ENCODE measurements around the gene ATF6.

The ATF6 gene

DNA sequence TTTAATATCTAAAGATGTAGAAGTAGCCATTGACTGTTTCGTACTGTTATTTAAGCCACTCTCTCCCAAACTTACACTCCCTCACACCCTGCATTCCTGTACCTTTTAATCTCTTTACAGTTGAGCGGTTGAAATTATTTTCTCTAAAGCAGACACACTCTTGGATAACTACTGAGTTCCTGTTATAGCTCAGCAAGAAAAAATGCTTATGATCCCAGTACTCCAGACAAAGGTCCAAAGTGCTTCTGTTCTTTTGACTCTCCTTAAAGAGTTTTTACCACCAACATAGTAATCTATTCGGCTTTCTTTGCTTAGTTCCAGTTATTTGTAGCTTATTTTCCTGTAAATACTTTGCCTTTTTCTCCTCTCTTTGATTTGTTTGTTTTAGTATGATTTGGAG, 100.1 kb downstream of the ATF6 start:
- DNase-seq (ENCODE audit: low read depth in 1 of 2, low spot score in 1 of 2), result no peak
- in situ Hi-C loops (cut with HindIII; ENCODE audit: low pct_unique_long_range_greater_than_20kb, low sequenced_read_pairs), result no loop called here
- TF ChIP-seq JUND (IDR thresholded peaks at IDR 0.05; ENCODE audit: low read depth), result no peak

- in situ Hi-C loops (cut with HindIII; ENCODE audit: low pct_unique_long_range_greater_than_20kb, low sequenced_read_pairs), result no loop called here
- no peak for DNase-seq (ENCODE audit: low read depth in 1 of 2, low spot score in 1 of 2)
- TF ChIP-seq JUND (IDR thresholded peaks at IDR 0.05; ENCODE audit: low read depth), result no peak
Observed at GRCh38 chr1:161868832-161869231, 102.7 kb downstream of the ATF6 start.

DNA sequence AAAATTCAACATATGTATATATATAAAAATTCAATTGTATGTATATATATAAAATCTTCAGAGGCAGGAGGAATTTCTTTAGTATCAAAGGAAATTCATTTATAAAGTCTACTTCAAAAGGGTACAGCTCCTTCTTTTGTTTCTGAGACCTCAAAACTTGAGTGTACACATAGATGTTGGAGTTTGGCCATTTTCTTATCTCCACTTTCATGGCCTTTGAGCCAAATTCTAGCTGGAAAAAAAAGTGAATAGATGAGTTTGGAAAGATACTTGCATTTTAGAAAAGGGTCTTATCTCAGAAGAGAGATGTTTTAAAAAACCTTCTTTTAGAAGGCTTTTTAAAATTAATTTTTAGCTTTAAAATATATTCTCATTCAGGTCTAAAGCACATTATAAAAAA, 103.2 kb downstream of the ATF6 start:
- in situ Hi-C loops (cut with HindIII; ENCODE audit: low pct_unique_long_range_greater_than_20kb, low sequenced_read_pairs), result no loop called here
- no peak for TF ChIP-seq JUND (IDR thresholded peaks at IDR 0.05; ENCODE audit: low read depth)
- DNase-seq (ENCODE audit: low read depth in 1 of 2, low spot score in 1 of 2), result no peak

DNA sequence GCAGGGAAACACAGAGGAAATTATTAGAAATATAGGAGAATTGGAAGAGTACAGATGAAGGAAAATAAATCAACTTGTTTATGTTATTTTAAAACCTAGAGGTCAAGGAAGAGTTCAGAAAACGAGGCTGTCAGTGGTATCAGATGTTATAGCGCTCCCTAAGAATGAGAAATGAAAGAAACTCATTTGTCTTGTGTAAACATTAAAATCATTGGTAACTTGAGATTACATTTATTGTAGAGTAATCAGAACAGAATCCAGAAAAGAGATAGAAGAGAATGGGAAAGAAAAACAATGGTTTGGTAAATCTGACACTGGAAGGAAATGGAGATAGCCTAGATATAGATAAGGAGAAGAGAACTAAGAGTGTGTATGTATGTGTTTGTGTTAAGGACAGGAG, 106.4 kb downstream of the ATF6 start:
- no peak for TF ChIP-seq JUND (IDR thresholded peaks at IDR 0.05; ENCODE audit: low read depth)
- DNase-seq (ENCODE audit: low read depth in 1 of 2, low spot score in 1 of 2), result no peak
- in situ Hi-C loops (cut with HindIII; ENCODE audit: low pct_unique_long_range_greater_than_20kb, low sequenced_read_pairs), result no loop called here

DNA sequence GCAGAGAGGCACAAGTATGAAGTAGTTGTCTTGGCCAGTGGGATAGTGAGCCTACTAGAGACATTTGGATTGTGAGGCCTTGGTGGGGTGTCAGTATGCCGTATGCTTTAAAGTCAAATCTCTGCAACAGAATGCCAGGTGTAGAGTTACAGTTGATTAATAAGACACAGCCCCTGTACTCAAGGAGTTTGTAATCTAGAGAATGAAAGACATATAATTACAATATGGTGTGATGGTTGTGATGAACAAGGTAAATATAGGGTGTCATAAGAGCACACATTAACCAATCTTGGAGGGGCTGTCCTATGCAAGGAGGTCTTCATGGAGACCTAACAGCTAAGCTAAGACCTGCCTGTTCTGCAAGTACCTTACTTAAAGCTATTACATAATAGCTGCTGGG, 113.1 kb downstream of the ATF6 start:
- TF ChIP-seq JUND (IDR thresholded peaks at IDR 0.05; ENCODE audit: low read depth), result no peak
- in situ Hi-C loops (cut with HindIII; ENCODE audit: low pct_unique_long_range_greater_than_20kb, low sequenced_read_pairs), result no loop called here

DNA sequence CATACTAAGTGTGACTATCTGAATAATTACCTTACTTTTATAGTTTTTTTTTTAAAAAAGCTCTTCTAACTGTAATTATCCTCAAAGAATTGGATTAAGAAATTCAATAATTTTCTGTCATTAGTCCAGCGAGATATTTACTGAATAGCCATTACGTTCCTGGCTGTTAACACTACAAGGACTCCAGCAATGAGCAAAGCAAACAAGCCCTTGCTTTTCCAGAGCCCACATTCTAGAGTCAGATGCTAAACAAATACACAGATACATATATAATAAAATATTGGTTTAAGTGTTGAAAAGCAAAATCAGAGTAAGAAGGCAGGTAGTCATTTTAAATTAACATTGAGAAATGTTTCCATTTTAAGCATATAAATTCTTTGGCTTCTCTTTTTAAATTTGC, 118.4 kb downstream of the ATF6 start:
- peak in 1 of 2 experiments; percentile 29 for DNase-seq (ENCODE audit: low read depth in 1 of 2, low spot score in 1 of 2)
- TF ChIP-seq JUND (IDR thresholded peaks at IDR 0.05; ENCODE audit: low read depth), result no peak
- in situ Hi-C loops (cut with HindIII; ENCODE audit: low pct_unique_long_range_greater_than_20kb, low sequenced_read_pairs), result no loop called here

More for the DNA sequence above, 113.1 kb downstream of the ATF6 start:
- no peak for DNase-seq (ENCODE audit: low read depth in 1 of 2, low spot score in 1 of 2)

GRCh38 chr1:161885003-161885402, 118.9 kb downstream of the ATF6 start:
- no peak for DNase-seq (ENCODE audit: low read depth in 1 of 2, low spot score in 1 of 2)
- no peak for TF ChIP-seq JUND (IDR thresholded peaks at IDR 0.05; ENCODE audit: low read depth)
- in situ Hi-C loops (cut with HindIII; ENCODE audit: low pct_unique_long_range_greater_than_20kb, low sequenced_read_pairs), result no loop called here

- in situ Hi-C loops (cut with HindIII; ENCODE audit: low pct_unique_long_range_greater_than_20kb, low sequenced_read_pairs), result no loop called here
- TF ChIP-seq JUND (IDR thresholded peaks at IDR 0.05; ENCODE audit: low read depth), result no peak
- DNase-seq (ENCODE audit: low read depth in 1 of 2, low spot score in 1 of 2), result no peak
Observed at GRCh38 chr1:161885759-161886158, 119.6 kb downstream of the ATF6 start.

- in situ Hi-C loops (cut with HindIII; ENCODE audit: low pct_unique_long_range_greater_than_20kb, low sequenced_read_pairs), result no loop called here
- DNase-seq (ENCODE audit: low read depth in 1 of 2, low spot score in 1 of 2), result no peak
- TF ChIP-seq JUND (IDR thresholded peaks at IDR 0.05; ENCODE audit: low read depth), result no peak
Observed at GRCh38 chr1:161886589-161886988, 120.5 kb downstream of the ATF6 start.

DNA sequence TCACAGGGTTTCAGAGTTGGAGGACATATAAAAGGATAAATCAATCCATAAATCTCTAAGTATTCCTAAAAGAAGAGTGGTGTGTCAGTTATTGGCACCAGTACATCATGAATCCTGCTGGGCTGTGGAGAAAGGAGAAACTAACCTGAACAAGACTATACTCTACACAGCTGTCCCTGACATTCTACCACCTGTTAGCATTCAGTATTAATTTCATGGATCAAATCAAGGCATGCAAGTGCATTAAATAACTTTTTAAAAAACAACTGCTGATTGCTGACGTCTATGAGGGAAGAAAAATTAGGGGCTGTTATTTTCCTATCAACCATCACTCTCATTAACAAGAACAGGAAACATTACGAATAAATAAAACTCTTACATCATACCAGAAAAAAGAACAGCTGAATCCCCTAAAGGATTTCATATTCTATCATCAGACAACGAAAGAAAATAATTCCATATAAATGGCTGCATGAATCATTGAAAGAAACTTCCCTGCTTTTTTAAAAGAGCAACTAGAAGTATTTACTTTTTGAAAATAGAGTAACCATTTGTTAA, 121.7 kb downstream of the ATF6 start:
- no peak for TF ChIP-seq JUND (IDR thresholded peaks at IDR 0.05; ENCODE audit: low read depth)
- no peak for DNase-seq (ENCODE audit: low read depth in 1 of 2, low spot score in 1 of 2)
- in situ Hi-C loops (cut with HindIII; ENCODE audit: low pct_unique_long_range_greater_than_20kb, low sequenced_read_pairs), result no loop called here

DNA sequence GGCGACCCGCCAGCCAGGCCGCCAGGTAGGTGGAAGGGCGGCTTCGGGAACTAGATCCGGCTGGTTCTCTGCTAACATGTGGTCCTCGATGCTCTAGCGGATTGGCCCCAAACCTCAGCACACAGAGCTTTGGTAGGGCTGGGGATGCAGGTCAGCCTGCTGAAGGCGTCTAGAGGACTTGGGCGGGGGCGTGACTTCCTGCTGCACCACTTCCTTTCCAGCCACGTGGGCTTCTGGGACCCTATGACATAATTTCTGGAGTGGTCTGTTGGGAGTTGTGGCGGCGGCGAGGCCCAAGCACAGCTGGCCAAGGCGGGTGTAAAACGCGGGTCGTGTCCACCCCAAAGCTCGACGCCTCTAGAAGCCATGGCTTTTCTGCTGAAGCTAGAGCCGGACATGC, 124.5 kb downstream of the ATF6 start:
- no peak for DNase-seq (ENCODE audit: low read depth in 1 of 2, low spot score in 1 of 2)
- in situ Hi-C loops (cut with HindIII; ENCODE audit: low pct_unique_long_range_greater_than_20kb, low sequenced_read_pairs), result no loop called here
- no peak for TF ChIP-seq JUND (IDR thresholded peaks at IDR 0.05; ENCODE audit: low read depth)

GRCh38 chr1:161899091-161899490, 133.0 kb downstream of the ATF6 start:
- no peak for TF ChIP-seq JUND (IDR thresholded peaks at IDR 0.05; ENCODE audit: low read depth)
- in situ Hi-C loops (cut with HindIII; ENCODE audit: low pct_unique_long_range_greater_than_20kb, low sequenced_read_pairs), result no loop called here
- no peak for DNase-seq (ENCODE audit: low read depth in 1 of 2, low spot score in 1 of 2)

DNA sequence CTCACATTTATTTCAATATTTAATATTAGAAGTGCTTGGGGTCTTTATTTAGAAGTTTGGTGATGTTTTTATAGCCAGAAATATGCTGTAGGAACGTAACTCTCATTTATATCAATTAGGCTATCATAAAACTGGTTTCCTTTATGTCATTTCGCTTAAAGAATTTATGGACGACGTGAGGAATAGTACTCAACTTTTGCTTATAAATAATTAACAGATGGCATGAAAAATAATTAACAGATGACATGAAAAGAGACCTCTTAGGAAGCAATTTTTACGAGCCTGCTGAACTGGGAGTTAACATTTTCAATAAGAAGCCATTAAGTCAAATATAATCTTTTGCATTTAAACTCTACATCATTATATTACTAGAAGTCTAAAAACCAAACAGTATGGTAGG, 134.0 kb downstream of the ATF6 start:
- no peak for TF ChIP-seq JUND (IDR thresholded peaks at IDR 0.05; ENCODE audit: low read depth)
- in situ Hi-C loops (cut with HindIII; ENCODE audit: low pct_unique_long_range_greater_than_20kb, low sequenced_read_pairs), result no loop called here
- DNase-seq (ENCODE audit: low read depth in 1 of 2, low spot score in 1 of 2), result no peak

DNA sequence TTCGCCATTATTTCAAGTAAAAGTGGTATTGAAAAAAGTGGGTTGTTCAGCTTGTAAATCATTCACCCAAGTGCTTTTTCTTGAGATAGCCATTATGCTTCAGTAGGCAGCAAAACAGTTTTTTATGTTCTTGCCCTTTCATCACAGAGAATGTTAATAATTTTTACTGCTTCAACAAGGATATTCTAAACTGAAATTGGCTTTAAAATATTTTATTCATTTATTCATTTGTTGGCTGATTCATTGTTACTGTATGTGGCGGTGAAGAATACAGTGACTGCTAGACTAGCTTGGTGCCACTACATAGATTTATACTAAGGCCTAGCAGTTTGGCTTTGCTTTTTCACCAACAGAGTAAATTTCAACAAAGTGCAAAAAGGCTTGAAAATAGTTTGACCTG, 136.1 kb downstream of the ATF6 start:
- in situ Hi-C loops (cut with HindIII; ENCODE audit: low pct_unique_long_range_greater_than_20kb, low sequenced_read_pairs), result no loop called here
- no peak for DNase-seq (ENCODE audit: low read depth in 1 of 2, low spot score in 1 of 2)
- no peak for TF ChIP-seq JUND (IDR thresholded peaks at IDR 0.05; ENCODE audit: low read depth)
